ENCODE results near the gene CD55.

Gene CD55

GRCh38 chr1:207323425-207324225 lies 2.1 kb downstream of the CD55 start:
- no peak for TF ChIP-seq CTCF (IDR thresholded peaks at IDR 0.05; ENCODE audit: control insufficient read depth, insufficient read depth, low read depth, low read length, missing control alignments)
- H3K4me3 ChIP-seq (ENCODE audit: control insufficient read depth, low read depth, low read length), result no peak overlapping the region
- no peak for DNase-seq (ENCODE audit: low read depth)

GRCh38 chr1:207328004-207328403 lies 6.5 kb downstream of the CD55 start:
- no peak for TF ChIP-seq CTCF (IDR thresholded peaks at IDR 0.05; ENCODE audit: control insufficient read depth, insufficient read depth, low read depth, low read length, missing control alignments)
- no peak overlapping the region for H3K4me3 ChIP-seq (ENCODE audit: control insufficient read depth, low read depth, low read length)
- no peak for DNase-seq (ENCODE audit: low read depth)

- H3K4me3 ChIP-seq (ENCODE audit: control insufficient read depth, low read depth, low read length), result no peak overlapping the region
- no peak for TF ChIP-seq CTCF (IDR thresholded peaks at IDR 0.05; ENCODE audit: control insufficient read depth, insufficient read depth, low read depth, low read length, missing control alignments)
- no peak for DNase-seq (ENCODE audit: low read depth)
These were observed 7.5 kb downstream of the CD55 start for GRCh38 chr1:207328908-207329440.

GRCh38 chr1:207329469-207329868 lies 8.0 kb downstream of the CD55 start:
- DNase-seq (ENCODE audit: low read depth), result no peak
- no peak for TF ChIP-seq CTCF (IDR thresholded peaks at IDR 0.05; ENCODE audit: control insufficient read depth, insufficient read depth, low read depth, low read length, missing control alignments)
- no peak overlapping the region for H3K4me3 ChIP-seq (ENCODE audit: control insufficient read depth, low read depth, low read length)

- no peak for DNase-seq (ENCODE audit: low read depth)
- TF ChIP-seq CTCF (IDR thresholded peaks at IDR 0.05; ENCODE audit: control insufficient read depth, insufficient read depth, low read depth, low read length, missing control alignments), result no peak
These were observed 8.7 kb downstream of the CD55 start for GRCh38 chr1:207330011-207330710.

GRCh38 chr1:207331354-207332313 lies 10.2 kb downstream of the CD55 start:
- no peak for DNase-seq (ENCODE audit: low read depth)
- TF ChIP-seq CTCF (IDR thresholded peaks at IDR 0.05; ENCODE audit: control insufficient read depth, insufficient read depth, low read depth, low read length, missing control alignments), result no peak
- H3K4me3 ChIP-seq (ENCODE audit: control insufficient read depth, low read depth, low read length), result no peak overlapping the region

More at GRCh38 chr1:207330011-207330710, 8.7 kb downstream of the CD55 start:
- no peak overlapping the region for H3K4me3 ChIP-seq (ENCODE audit: control insufficient read depth, low read depth, low read length)
